GM13977 (cell line): ENCODE measurements around the gene VIPR2.

Experiments
- DNase-seq: peaks from one replicate; pipeline ENCODE4 v3.0.0; 2012; ENCODE audit warnings: low spot score
- in situ Hi-C: fragments of 300-500 bp; cut with MboI; formaldehyde crosslinking; loops from one replicate; pipeline ENCODE4 v1.12.0; 2022; ENCODE audit warnings: low sequenced_read_pairs, low pct_unique_long_range_greater_than_20kb, mixed read lengths, inconsistent platforms; ENCODE audit not compliant: unreplicated experiment
- TF ChIP-seq, protein P1 (sequence below): IDR thresholded peaks from 2 replicates; pipeline ENCODE4 v1.5.1; 2012; ENCODE audit warnings: mild to moderate bottlenecking, control low read depth; ENCODE audit not compliant: insufficient read depth; ENCODE audit errors: extremely low read depth, missing control alignments

Gene VIPR2

DNA sequence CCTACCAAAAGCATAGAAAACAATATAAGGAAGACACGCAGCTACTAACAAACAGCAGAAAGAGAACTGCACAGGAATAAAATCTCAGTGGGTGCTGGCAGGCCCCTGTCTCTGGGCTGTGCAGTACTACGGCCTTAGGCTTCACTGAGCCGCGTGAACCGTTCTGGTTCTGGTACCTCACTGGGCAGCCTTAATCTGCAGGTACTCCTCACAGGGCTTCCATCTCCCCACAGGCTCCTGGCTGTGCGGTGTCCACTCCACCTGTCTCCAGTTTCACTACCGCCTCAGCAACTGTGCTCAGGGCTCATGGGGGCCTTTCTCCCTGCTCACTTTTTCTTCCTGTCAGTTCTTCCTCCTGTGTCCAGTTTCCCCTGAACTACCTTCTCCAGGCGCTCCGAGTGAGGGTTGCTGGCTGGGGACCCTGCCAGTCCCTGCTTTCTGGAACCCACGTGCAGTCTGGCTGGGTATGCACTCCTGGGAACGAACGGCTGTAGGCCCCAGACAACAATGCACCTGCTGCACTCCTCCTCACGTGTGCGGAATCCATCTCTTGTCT, 75.7 kb downstream of the VIPR2 start:
- in situ Hi-C loops: no loop called here
- no peak for DNase-seq

DNA sequence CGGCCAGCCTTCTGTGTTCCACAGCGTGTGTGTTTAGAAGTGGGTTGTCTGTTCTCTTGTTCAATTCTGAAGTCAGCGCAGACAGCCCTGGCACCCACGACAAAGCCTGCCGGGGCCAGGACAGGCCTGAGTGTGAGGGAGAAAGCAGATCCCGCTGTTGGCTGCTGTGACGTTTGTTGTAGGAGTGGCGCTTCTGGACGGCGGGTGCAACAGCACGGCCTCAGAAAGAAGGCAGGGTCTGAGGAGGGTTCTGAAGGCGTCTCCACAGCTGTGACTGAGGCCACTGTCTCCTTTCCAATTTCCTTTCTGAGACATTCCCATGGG, 76.2 kb downstream of the VIPR2 start:
- in situ Hi-C loops: no loop called here
- DNase-seq: no peak
- TF ChIP-seq, protein P1, sequence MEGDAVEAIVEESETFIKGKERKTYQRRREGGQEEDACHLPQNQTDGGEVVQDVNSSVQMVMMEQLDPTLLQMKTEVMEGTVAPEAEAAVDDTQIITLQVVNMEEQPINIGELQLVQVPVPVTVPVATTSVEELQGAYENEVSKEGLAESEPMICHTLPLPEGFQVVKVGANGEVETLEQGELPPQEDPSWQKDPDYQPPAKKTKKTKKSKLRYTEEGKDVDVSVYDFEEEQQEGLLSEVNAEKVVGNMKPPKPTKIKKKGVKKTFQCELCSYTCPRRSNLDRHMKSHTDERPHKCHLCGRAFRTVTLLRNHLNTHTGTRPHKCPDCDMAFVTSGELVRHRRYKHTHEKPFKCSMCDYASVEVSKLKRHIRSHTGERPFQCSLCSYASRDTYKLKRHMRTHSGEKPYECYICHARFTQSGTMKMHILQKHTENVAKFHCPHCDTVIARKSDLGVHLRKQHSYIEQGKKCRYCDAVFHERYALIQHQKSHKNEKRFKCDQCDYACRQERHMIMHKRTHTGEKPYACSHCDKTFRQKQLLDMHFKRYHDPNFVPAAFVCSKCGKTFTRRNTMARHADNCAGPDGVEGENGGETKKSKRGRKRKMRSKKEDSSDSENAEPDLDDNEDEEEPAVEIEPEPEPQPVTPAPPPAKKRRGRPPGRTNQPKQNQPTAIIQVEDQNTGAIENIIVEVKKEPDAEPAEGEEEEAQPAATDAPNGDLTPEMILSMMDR: no peak

More for the DNA sequence above, 75.7 kb downstream of the VIPR2 start:
- TF ChIP-seq, protein P1: no peak

DNA sequence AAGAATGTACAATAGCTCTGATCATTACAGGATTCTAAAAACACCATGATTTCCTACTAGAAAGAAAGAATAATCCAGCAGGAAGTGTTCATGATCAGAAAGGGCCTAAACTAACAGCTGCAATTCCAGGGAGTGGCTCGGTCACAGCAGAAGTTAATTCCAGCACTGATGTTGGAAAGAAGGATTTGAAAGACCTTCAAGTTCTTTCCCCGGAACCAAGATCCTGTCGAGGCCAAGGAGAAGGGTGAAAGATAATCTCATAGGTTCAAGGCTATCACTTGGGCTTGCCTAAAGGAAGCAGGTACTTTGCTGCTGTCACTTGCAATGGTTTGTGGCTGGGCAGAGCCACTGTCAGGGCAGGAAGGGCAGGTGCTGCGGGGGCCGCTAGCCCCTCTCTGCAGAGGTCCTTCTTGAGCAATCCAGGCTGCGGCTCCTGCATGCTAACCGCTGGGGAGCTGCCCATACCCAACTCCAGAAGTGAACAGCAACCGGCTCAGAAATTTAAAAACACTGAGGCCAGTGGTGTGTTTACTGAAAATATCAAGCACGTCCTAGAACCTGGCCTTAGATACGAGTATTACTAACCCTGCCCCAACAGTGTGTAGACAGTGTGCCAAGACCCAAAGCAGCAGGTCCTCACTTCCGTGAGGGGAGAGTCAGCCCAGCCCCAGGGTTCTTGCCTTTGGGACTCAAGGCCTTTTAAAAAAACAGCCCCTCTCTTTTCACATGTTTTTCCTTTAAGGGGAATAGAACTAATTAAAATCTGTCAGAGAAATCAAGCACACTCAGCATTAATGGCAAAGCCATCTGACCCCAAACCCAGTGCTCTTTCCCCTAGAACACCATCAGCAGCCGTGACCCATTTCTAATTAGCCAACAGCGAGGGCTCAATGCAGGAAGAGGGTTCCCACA, 76.8 kb downstream of the VIPR2 start:
- in situ Hi-C loops: no loop called here
- no peak for DNase-seq
- TF ChIP-seq, protein P1: no peak

DNA sequence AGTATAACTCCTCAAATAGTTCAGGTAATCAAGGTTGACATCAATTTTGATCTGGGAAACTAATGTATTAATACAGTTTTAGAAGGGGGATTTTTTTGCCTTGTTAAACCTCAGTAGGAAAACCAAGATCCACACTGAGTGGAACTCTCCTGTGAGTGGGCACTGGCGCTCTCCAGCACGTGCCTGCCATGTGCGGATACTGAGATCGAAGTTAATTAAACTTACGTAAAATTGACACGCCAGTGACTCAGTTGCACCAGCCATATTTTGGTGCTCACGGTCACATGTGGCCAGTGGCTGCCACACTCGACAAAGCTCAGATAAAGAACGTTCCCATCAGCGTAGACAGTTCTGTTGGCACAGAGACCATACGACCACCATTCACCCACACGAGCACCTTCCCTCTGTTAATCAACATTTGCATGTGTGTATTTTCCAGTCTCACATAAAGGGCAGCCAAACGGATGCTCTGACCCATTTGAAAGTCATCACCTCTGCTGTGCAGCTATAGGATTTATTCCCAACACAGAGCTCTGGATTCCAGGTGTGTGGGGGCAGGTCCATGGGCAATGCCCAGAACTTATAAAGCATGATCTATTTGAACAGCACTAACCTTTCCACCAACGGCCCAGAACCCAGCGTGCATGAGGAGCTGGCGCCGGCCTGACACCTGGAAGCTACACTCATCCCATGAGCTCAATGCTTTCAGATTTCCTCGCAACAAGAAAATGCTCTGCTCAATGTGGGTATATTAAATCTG, 77.7 kb downstream of the VIPR2 start:
- TF ChIP-seq, protein P1: no peak
- in situ Hi-C loops: no loop called here
- DNase-seq: no peak

DNA sequence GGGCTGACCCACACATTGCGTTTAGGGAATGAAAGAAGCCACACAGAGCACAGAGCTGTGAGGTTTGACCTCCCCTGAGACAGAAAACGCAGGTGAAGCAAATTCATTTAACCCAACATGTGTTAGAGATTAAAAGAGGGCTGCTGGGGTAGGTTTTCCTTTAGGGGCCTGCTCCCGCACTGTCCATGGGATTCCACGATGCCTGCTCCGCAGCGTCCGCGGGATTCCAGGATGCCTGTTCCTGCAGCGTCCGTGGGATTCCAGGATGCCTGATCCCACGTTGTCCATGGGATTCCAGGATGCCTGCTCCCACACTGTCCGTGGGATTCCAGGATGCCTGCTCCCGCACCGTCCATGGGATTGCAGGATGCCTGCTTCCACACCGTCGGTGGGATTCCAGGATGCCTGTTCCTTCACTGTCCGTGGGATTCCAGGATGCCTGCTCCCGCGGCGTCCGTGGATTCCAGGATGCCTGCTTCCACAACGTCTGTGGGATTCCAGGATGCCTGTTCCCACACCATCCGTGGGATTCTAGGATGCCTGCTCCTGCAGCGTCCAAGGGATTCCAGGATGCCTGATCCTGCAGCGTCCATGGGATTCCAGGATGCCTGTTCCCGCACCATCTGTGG, 78.7 kb downstream of the VIPR2 start:
- in situ Hi-C loops: no loop called here
- TF ChIP-seq, protein P1: no peak
- DNase-seq: no peak

DNA sequence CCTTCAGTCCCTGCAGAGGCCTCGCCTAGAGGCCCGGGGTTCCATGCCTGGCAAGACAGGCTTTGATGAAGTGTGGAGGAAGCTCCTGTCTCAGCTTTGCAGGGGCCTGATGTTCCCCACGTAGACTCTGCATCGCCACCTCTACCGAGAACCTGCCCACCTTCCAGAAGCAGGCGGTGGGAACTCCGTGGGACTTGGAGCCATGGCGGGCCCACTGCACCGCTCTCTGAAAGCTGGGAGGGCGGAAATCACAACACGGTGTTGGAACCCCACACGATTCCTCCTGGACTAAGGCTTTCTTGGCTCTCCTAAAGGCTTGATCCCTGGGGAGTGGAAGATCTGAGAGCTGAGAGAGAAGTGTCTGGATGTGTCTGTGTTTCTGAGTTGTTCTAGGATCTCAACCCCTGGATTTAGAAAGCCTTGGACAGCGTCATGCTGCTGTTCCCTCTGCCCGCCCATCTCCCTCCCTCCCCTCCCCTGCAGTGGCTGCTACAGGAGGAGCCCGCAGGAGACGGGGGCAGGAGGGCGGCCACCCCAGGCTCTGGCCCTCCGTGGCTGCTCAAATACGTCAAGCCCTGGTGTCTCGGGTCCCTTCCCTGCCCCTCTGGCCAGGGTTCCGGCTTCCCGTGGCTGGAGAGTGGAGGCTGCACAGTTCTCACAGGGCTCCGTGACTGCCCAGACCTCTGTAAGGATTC, 79.7 kb downstream of the VIPR2 start:
- no peak for DNase-seq
- in situ Hi-C loops: no loop called here
- TF ChIP-seq, protein P1: no peak
